Measurements from ENCODE around the gene PDE11A.

DNA sequence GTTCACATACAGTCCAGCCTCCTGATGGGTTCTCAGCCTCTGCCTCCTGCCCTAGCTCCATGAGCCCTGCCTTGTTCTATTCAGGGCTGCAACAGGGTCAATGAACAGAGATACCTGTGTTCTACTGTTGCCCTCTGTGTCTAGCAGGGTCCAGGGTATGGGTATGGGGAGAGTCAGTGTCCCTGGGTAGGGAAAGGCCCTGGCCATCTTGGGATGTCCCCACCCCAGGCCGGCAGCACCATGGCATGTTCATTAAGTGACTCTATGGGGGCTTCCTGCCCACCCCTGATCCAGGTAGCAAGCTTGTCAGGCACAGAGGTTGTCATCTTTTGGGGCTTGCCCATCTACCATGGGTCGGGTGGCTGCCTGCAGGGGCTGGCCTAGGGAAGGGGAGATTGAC is 13.5 kb downstream of the PDE11A start:
- TF ChIP-seq, protein P1, sequence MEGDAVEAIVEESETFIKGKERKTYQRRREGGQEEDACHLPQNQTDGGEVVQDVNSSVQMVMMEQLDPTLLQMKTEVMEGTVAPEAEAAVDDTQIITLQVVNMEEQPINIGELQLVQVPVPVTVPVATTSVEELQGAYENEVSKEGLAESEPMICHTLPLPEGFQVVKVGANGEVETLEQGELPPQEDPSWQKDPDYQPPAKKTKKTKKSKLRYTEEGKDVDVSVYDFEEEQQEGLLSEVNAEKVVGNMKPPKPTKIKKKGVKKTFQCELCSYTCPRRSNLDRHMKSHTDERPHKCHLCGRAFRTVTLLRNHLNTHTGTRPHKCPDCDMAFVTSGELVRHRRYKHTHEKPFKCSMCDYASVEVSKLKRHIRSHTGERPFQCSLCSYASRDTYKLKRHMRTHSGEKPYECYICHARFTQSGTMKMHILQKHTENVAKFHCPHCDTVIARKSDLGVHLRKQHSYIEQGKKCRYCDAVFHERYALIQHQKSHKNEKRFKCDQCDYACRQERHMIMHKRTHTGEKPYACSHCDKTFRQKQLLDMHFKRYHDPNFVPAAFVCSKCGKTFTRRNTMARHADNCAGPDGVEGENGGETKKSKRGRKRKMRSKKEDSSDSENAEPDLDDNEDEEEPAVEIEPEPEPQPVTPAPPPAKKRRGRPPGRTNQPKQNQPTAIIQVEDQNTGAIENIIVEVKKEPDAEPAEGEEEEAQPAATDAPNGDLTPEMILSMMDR (conservative IDR thresholded peaks at IDR 0.05; ENCODE audit: low read depth in 2 of 2) = no peak
- no peak for TF ChIP-seq EZH2 (IDR thresholded peaks at IDR 0.05; ENCODE audit: low read depth, unreplicated experiment)
- no peak for TF ChIP-seq ZNF331 (CRISPR knock-in tag; IDR thresholded peaks at IDR 0.05; ENCODE audit: low read depth)
- TF ChIP-seq, protein P2, sequence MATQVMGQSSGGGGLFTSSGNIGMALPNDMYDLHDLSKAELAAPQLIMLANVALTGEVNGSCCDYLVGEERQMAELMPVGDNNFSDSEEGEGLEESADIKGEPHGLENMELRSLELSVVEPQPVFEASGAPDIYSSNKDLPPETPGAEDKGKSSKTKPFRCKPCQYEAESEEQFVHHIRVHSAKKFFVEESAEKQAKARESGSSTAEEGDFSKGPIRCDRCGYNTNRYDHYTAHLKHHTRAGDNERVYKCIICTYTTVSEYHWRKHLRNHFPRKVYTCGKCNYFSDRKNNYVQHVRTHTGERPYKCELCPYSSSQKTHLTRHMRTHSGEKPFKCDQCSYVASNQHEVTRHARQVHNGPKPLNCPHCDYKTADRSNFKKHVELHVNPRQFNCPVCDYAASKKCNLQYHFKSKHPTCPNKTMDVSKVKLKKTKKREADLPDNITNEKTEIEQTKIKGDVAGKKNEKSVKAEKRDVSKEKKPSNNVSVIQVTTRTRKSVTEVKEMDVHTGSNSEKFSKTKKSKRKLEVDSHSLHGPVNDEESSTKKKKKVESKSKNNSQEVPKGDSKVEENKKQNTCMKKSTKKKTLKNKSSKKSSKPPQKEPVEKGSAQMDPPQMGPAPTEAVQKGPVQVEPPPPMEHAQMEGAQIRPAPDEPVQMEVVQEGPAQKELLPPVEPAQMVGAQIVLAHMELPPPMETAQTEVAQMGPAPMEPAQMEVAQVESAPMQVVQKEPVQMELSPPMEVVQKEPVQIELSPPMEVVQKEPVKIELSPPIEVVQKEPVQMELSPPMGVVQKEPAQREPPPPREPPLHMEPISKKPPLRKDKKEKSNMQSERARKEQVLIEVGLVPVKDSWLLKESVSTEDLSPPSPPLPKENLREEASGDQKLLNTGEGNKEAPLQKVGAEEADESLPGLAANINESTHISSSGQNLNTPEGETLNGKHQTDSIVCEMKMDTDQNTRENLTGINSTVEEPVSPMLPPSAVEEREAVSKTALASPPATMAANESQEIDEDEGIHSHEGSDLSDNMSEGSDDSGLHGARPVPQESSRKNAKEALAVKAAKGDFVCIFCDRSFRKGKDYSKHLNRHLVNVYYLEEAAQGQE (IDR thresholded peaks at IDR 0.05; ENCODE audit: unreplicated experiment) = no peak
- TF ChIP-seq POLR2AphosphoS5 (IDR thresholded peaks at IDR 0.05; ENCODE audit: low read depth) = no peak
- no peak for TF ChIP-seq ZNF114 (CRISPR knock-in tag; IDR thresholded peaks at IDR 0.05)
- TF ChIP-seq JUNB (IDR thresholded peaks at IDR 0.05; ENCODE audit: unreplicated experiment) = no peak
- no peak for TF ChIP-seq CREB1 (CRISPR knock-in tag; IDR thresholded peaks at IDR 0.05; ENCODE audit: low read depth)
- TF ChIP-seq STAT1 (IDR thresholded peaks at IDR 0.05; ENCODE audit: unreplicated experiment) = no peak
- TF ChIP-seq EZH2phosphoT487 (IDR thresholded peaks at IDR 0.05; ENCODE audit: unreplicated experiment) = no peak
- TF ChIP-seq ETS1 (IDR thresholded peaks at IDR 0.05) = no peak
- TF ChIP-seq, protein P3, sequence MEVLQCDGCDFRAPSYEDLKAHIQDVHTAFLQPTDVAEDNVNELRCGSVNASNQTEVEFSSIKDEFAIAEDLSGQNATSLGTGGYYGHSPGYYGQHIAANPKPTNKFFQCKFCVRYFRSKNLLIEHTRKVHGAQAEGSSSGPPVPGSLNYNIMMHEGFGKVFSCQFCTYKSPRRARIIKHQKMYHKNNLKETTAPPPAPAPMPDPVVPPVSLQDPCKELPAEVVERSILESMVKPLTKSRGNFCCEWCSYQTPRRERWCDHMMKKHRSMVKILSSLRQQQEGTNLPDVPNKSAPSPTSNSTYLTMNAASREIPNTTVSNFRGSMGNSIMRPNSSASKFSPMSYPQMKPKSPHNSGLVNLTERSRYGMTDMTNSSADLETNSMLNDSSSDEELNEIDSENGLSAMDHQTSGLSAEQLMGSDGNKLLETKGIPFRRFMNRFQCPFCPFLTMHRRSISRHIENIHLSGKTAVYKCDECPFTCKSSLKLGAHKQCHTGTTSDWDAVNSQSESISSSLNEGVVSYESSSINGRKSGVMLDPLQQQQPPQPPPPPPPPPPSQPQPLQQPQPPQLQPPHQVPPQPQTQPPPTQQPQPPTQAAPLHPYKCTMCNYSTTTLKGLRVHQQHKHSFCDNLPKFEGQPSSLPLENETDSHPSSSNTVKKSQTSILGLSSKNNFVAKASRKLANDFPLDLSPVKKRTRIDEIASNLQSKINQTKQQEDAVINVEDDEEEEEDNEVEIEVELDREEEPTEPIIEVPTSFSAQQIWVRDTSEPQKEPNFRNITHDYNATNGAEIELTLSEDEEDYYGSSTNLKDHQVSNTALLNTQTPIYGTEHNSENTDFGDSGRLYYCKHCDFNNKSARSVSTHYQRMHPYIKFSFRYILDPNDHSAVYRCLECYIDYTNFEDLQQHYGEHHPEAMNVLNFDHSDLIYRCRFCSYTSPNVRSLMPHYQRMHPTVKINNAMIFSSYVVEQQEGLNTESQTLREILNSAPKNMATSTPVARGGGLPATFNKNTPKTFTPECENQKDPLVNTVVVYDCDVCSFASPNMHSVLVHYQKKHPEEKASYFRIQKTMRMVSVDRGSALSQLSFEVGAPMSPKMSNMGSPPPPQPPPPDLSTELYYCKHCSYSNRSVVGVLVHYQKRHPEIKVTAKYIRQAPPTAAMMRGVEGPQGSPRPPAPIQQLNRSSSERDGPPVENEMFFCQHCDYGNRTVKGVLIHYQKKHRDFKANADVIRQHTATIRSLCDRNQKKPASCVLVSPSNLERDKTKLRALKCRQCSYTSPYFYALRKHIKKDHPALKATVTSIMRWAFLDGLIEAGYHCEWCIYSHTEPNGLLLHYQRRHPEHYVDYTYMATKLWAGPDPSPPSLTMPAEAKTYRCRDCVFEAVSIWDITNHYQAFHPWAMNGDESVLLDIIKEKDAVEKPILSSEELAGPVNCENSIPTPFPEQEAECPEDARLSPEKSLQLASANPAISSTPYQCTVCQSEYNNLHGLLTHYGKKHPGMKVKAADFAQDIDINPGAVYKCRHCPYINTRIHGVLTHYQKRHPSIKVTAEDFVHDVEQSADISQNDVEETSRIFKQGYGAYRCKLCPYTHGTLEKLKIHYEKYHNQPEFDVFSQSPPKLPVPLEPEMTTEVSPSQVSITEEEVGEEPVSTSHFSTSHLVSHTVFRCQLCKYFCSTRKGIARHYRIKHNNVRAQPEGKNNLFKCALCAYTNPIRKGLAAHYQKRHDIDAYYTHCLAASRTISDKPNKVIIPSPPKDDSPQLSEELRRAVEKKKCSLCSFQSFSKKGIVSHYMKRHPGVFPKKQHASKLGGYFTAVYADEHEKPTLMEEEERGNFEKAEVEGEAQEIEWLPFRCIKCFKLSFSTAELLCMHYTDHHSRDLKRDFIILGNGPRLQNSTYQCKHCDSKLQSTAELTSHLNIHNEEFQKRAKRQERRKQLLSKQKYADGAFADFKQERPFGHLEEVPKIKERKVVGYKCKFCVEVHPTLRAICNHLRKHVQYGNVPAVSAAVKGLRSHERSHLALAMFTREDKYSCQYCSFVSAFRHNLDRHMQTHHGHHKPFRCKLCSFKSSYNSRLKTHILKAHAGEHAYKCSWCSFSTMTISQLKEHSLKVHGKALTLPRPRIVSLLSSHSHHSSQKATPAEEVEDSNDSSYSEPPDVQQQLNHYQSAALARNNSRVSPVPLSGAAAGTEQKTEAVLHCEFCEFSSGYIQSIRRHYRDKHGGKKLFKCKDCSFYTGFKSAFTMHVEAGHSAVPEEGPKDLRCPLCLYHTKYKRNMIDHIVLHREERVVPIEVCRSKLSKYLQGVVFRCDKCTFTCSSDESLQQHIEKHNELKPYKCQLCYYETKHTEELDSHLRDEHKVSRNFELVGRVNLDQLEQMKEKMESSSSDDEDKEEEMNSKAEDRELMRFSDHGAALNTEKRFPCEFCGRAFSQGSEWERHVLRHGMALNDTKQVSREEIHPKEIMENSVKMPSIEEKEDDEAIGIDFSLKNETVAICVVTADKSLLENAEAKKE (CRISPR knock-in tag; IDR thresholded peaks at IDR 0.05) = no peak
